ENCODE measurements around the gene JAKMIP2. TPM values are rescaled to one million over a fixed set of nuclear protein-coding genes. Genes with fewer than 3 reads are reported as not detected.
"Not testable (repeated sequence)": the region's sequence is repeated elsewhere in the genome, so short reads cannot be mapped to it uniquely, and the experiment has no call there.

JAKMIP2 gene
- total RNA-seq, 4 donors from 2014 or later: 0.45 TPM; not detected in 3

- TF ChIP-seq CTCF (IDR thresholded peaks at IDR 0.05) (no peak), POLR2A (IDR thresholded peaks at IDR 0.05) (no peak), EP300 (IDR thresholded peaks at IDR 0.05) (no peak), POLR2AphosphoS5 (IDR thresholded peaks at IDR 0.05) (no peak)
Measured at GRCh38 chr5:147559749-147560148, 222.8 kb downstream of the JAKMIP2 start.

GRCh38 chr5:147558826-147559225, 223.7 kb downstream of the JAKMIP2 start:
- peak in 1 of 2 donors; percentile 74 for DNase-seq (ENCODE audit: low spot score in 2 of 2)
- 34% methylated on average over 2 of the region's 2 CpGs for WGBS
- no peak overlapping the region for H3K27ac ChIP-seq
- peaks cover 21% of the 10 kb centered on the region for H3K4me1 ChIP-seq
- no peak overlapping the region for H3K4me3 ChIP-seq
- no peaks in the 10 kb centered on the region for H3K27me3 ChIP-seq
- no peaks in the 10 kb centered on the region for H3K9me3 ChIP-seq
- no peaks in the 10 kb centered on the region for H3K36me3 ChIP-seq
- TF ChIP-seq POLR2AphosphoS5 (IDR thresholded peaks at IDR 0.05) (no peak), POLR2A (IDR thresholded peaks at IDR 0.05) (no peak), EP300 (IDR thresholded peaks at IDR 0.05) (no peak), CTCF (IDR thresholded peaks at IDR 0.05) (peak; percentile 34 to 45)

More at GRCh38 chr5:147559749-147560148, 222.8 kb downstream of the JAKMIP2 start:
- Histone ChIP-seq H3K9me3 (no peaks in the 10 kb centered on the region), H3K4me1 (peaks cover 14% of the 10 kb centered on the region), H3K4me3 (no peak overlapping the region), H3K27ac (no peak overlapping the region), H3K36me3 (no peaks in the 10 kb centered on the region), H3K27me3 (no peaks in the 10 kb centered on the region)
- WGBS: 50% methylated on average over 2 of the region's 2 CpGs
- no peak for DNase-seq (ENCODE audit: low spot score in 2 of 2)

GRCh38 chr5:147557876-147558745, 224.4 kb downstream of the JAKMIP2 start:
- WGBS: 62% methylated on average over 8 of the region's 8 CpGs
- TF ChIP-seq POLR2A (IDR thresholded peaks at IDR 0.05): no peak
- TF ChIP-seq POLR2AphosphoS5 (IDR thresholded peaks at IDR 0.05): no peak
- TF ChIP-seq EP300 (IDR thresholded peaks at IDR 0.05): no peak
- no peak for TF ChIP-seq CTCF (IDR thresholded peaks at IDR 0.05)
- Histone ChIP-seq H3K36me3 (no peaks in the 10 kb centered on the region), H3K4me3 (no peak overlapping the region), H3K27ac (no peak overlapping the region), H3K27me3 (no peaks in the 10 kb centered on the region), H3K4me1 (peaks cover 24% of the 10 kb centered on the region), H3K9me3 (no peaks in the 10 kb centered on the region)
- no peak for DNase-seq (ENCODE audit: low spot score in 2 of 2)

- H3K27ac ChIP-seq: peak overlapping the region; percentile 67
- no peaks in the 10 kb centered on the region for H3K36me3 ChIP-seq
- peaks cover 24% of the 10 kb centered on the region for H3K4me1 ChIP-seq
- TF ChIP-seq EP300 (IDR thresholded peaks at IDR 0.05) (no peak), POLR2AphosphoS5 (IDR thresholded peaks at IDR 0.05) (no peak), POLR2A (IDR thresholded peaks at IDR 0.05) (no peak)
- 93% methylated on average over 7 of the region's 7 CpGs for WGBS
- no peaks in the 10 kb centered on the region for H3K27me3 ChIP-seq
- H3K4me3 ChIP-seq: no peak overlapping the region
- H3K9me3 ChIP-seq: no peaks in the 10 kb centered on the region
- no peak for DNase-seq (ENCODE audit: low spot score in 2 of 2)
Measured at GRCh38 chr5:147555176-147555575, 227.4 kb downstream of the JAKMIP2 start.

GRCh38 chr5:147554261-147554817, 228.2 kb downstream of the JAKMIP2 start:
- Histone ChIP-seq H3K27me3 (no peaks in the 10 kb centered on the region), H3K9me3 (no peaks in the 10 kb centered on the region), H3K4me1 (peaks cover 24% of the 10 kb centered on the region), H3K36me3 (no peaks in the 10 kb centered on the region), H3K27ac (peak overlapping the region; percentile 67), H3K4me3 (peak overlapping the region; percentile 7)
- DNase-seq (ENCODE audit: low spot score in 2 of 2): no peak
- WGBS: 14% methylated on average over 7 of the region's 7 CpGs
- no peak for TF ChIP-seq EP300 (IDR thresholded peaks at IDR 0.05)
- peak in 1 of 3 donors; percentile 17 for TF ChIP-seq POLR2AphosphoS5 (IDR thresholded peaks at IDR 0.05)

- H3K27me3 ChIP-seq; H3K36me3 ChIP-seq; H3K9me3 ChIP-seq; DNase-seq (ENCODE audit: low spot score in 2 of 2): not testable (repeated sequence)
- Histone ChIP-seq H3K4me3 (peak overlapping the region; percentile 7), H3K4me1 (peaks cover 21% of the 10 kb centered on the region), H3K27ac (peak overlapping the region; percentile 67)
- 41% methylated on average over 5 of the region's 5 CpGs for WGBS
Measured at GRCh38 chr5:147553817-147554216, 228.7 kb downstream of the JAKMIP2 start.
